ENCODE results near the gene FMN2. TPM values are rescaled to one million over a fixed set of nuclear protein-coding genes. Genes with fewer than 3 reads are reported as not detected.
A peak's percentile ranks its signal among the peaks of the same experiment; 100 is the strongest.

The FMN2 gene
- total RNA-seq, 1 donor, result 35.0 TPM

- no peak overlapping the region for H3K4me3 ChIP-seq (ENCODE audit: low read depth, low read length)
- TF ChIP-seq CTCF (IDR thresholded peaks at IDR 0.05; ENCODE audit: insufficient read depth, low read depth, low read length), result no peak
- DNase-seq (ENCODE audit: low read depth), result peak; percentile 67
Measured at GRCh38 chr1:240508201-240508600, 416.5 kb downstream of the FMN2 start.

- no peak for TF ChIP-seq CTCF (IDR thresholded peaks at IDR 0.05; ENCODE audit: insufficient read depth, low read depth, low read length)
- DNase-seq (ENCODE audit: low read depth), result peak; percentile 63
- no peak overlapping the region for H3K4me3 ChIP-seq (ENCODE audit: low read depth, low read length)
Measured at GRCh38 chr1:240508950-240509349, 417.3 kb downstream of the FMN2 start.

- H3K4me3 ChIP-seq (ENCODE audit: low read depth, low read length), result no peak overlapping the region
- DNase-seq (ENCODE audit: low read depth), result no peak
- TF ChIP-seq CTCF (IDR thresholded peaks at IDR 0.05; ENCODE audit: insufficient read depth, low read depth, low read length), result no peak
Measured at GRCh38 chr1:240511789-240512188, 420.1 kb downstream of the FMN2 start.

GRCh38 chr1:240515505-240515904, 423.8 kb downstream of the FMN2 start:
- TF ChIP-seq CTCF (IDR thresholded peaks at IDR 0.05; ENCODE audit: insufficient read depth, low read depth, low read length), result no peak
- no peak overlapping the region for H3K4me3 ChIP-seq (ENCODE audit: low read depth, low read length)
- no peak for DNase-seq (ENCODE audit: low read depth)

GRCh38 chr1:240516069-240516468, 424.4 kb downstream of the FMN2 start:
- TF ChIP-seq CTCF (IDR thresholded peaks at IDR 0.05; ENCODE audit: insufficient read depth, low read depth, low read length), result no peak
- no peak for DNase-seq (ENCODE audit: low read depth)
- H3K4me3 ChIP-seq (ENCODE audit: low read depth, low read length), result no peak overlapping the region

- no peak for DNase-seq (ENCODE audit: low read depth)
- H3K4me3 ChIP-seq (ENCODE audit: low read depth, low read length), result no peak overlapping the region
- no peak for TF ChIP-seq CTCF (IDR thresholded peaks at IDR 0.05; ENCODE audit: insufficient read depth, low read depth, low read length)
Measured at GRCh38 chr1:240517891-240518290, 426.2 kb downstream of the FMN2 start.

GRCh38 chr1:240522122-240522822, 430.6 kb downstream of the FMN2 start:
- H3K4me3 ChIP-seq (ENCODE audit: low read depth, low read length), result no peak overlapping the region
- TF ChIP-seq CTCF (IDR thresholded peaks at IDR 0.05; ENCODE audit: insufficient read depth, low read depth, low read length), result no peak
- DNase-seq (ENCODE audit: low read depth), result no peak

Data from fibroblast of villous mesenchyme (primary cell).